Measurements from ENCODE around the gene RAI14. TPM values are rescaled to one million over a fixed set of nuclear protein-coding genes. Genes with fewer than 3 reads are reported as not detected.

The RAI14 gene
- 1 to 10 TPM in 1 of 2 donors, under 1 TPM in 1; 0.67 to 1.5 TPM for total RNA-seq

GRCh38 chr5:34656001-34656699 is at the start of gene RAI14:
RAI14 (plus strand) TSS chr5:34656328; CDS start chr5:34686920, 30,592 bp downstream.
- peaks cover 38% of the 10 kb centered on the region for H3K27me3 Mint-ChIP-seq (ENCODE audit: low read depth)
- peak; percentile 52 to 58 for ATAC-seq (replicated peaks in 1 of 2)
- peaks cover 0 to 6% of the 10 kb centered on the region in 2 donors for H3K36me3 Mint-ChIP-seq (ENCODE audit: insufficient read depth in 2 of 2)
- DNase-seq = peak; percentile 16 to 38
- peaks cover 22% of the 10 kb centered on the region for H3K4me1 Mint-ChIP-seq (ENCODE audit: low read depth)
- H3K9me3 Mint-ChIP-seq = no peaks in the 10 kb centered on the region
- peak within 1 kb of the TSS; percentile 44 for H3K27ac Mint-ChIP-seq
- H3K4me3 Mint-ChIP-seq = peak within 1 kb of the TSS; percentile 85 to 88

GRCh38 chr5:34608368-34608767 is 47.8 kb upstream of the RAI14 start:
- Mint-ChIP-seq H3K4me3 (no peak overlapping the region), H3K9me3 (no peaks in the 10 kb centered on the region), H3K27me3 (ENCODE audit: low read depth) (no peaks in the 10 kb centered on the region), H3K36me3 (ENCODE audit: insufficient read depth in 2 of 2) (no peaks in the 10 kb centered on the region), H3K4me1 (ENCODE audit: low read depth) (no peaks in the 10 kb centered on the region), H3K27ac (no peak overlapping the region)
- ATAC-seq (replicated peaks in 1 of 2) (no peak), DNase-seq (no peak)

- DNase-seq (no peak), ATAC-seq (replicated peaks in 1 of 2) (no peak)
- H3K27me3 Mint-ChIP-seq (ENCODE audit: low read depth) = no peaks in the 10 kb centered on the region
- H3K4me1 Mint-ChIP-seq (ENCODE audit: low read depth) = no peaks in the 10 kb centered on the region
- H3K36me3 Mint-ChIP-seq (ENCODE audit: insufficient read depth in 2 of 2) = no peaks in the 10 kb centered on the region
- H3K27ac Mint-ChIP-seq = no peak overlapping the region
- H3K4me3 Mint-ChIP-seq = no peak overlapping the region
- no peaks in the 10 kb centered on the region for H3K9me3 Mint-ChIP-seq
These were observed 47.1 kb upstream of the RAI14 start for GRCh38 chr5:34608859-34609648.

GRCh38 chr5:34609951-34610441 is 46.1 kb upstream of the RAI14 start:
- Mint-ChIP-seq H3K27ac (no peak overlapping the region), H3K36me3 (ENCODE audit: insufficient read depth in 2 of 2) (no peaks in the 10 kb centered on the region), H3K27me3 (ENCODE audit: low read depth) (no peaks in the 10 kb centered on the region), H3K4me3 (no peak overlapping the region), H3K4me1 (ENCODE audit: low read depth) (no peaks in the 10 kb centered on the region), H3K9me3 (no peaks in the 10 kb centered on the region)
- no peak for DNase-seq
- no peak for ATAC-seq (replicated peaks in 1 of 2)

- H3K27me3 Mint-ChIP-seq (ENCODE audit: low read depth) = no peaks in the 10 kb centered on the region
- H3K4me1 Mint-ChIP-seq (ENCODE audit: low read depth) = no peaks in the 10 kb centered on the region
- H3K27ac Mint-ChIP-seq = no peak overlapping the region
- no peak for ATAC-seq (replicated peaks in 1 of 2)
- no peaks in the 10 kb centered on the region for H3K36me3 Mint-ChIP-seq (ENCODE audit: insufficient read depth in 2 of 2)
- DNase-seq = no peak
- H3K4me3 Mint-ChIP-seq = no peak overlapping the region
- H3K9me3 Mint-ChIP-seq = no peaks in the 10 kb centered on the region
These were observed 45.6 kb upstream of the RAI14 start for GRCh38 chr5:34610546-34610945.

GRCh38 chr5:34611464-34612415 is 44.4 kb upstream of the RAI14 start:
- Mint-ChIP-seq H3K4me3 (no peak overlapping the region), H3K4me1 (ENCODE audit: low read depth) (no peaks in the 10 kb centered on the region), H3K36me3 (ENCODE audit: insufficient read depth in 2 of 2) (no peaks in the 10 kb centered on the region), H3K27ac (no peak overlapping the region), H3K9me3 (no peaks in the 10 kb centered on the region), H3K27me3 (ENCODE audit: low read depth) (no peaks in the 10 kb centered on the region)
- DNase-seq (no peak), ATAC-seq (replicated peaks in 1 of 2) (no peak)

GRCh38 chr5:34616651-34617050 is 39.5 kb upstream of the RAI14 start:
- Mint-ChIP-seq H3K27ac (no peak overlapping the region), H3K27me3 (ENCODE audit: low read depth) (peaks cover 15% of the 10 kb centered on the region), H3K4me3 (no peak overlapping the region), H3K36me3 (ENCODE audit: insufficient read depth in 2 of 2) (no peaks in the 10 kb centered on the region), H3K9me3 (no peaks in the 10 kb centered on the region), H3K4me1 (ENCODE audit: low read depth) (peaks cover 1% of the 10 kb centered on the region)
- no peak for DNase-seq
- ATAC-seq (replicated peaks in 1 of 2) = no peak

GRCh38 chr5:34618371-34619065 is 37.6 kb upstream of the RAI14 start:
- Mint-ChIP-seq H3K27me3 (ENCODE audit: low read depth) (peaks cover 15% of the 10 kb centered on the region), H3K4me3 (no peak overlapping the region), H3K36me3 (ENCODE audit: insufficient read depth in 2 of 2) (no peaks in the 10 kb centered on the region), H3K27ac (peak overlapping the region; percentile 24), H3K4me1 (ENCODE audit: low read depth) (peaks cover 11% of the 10 kb centered on the region), H3K9me3 (no peaks in the 10 kb centered on the region)
- ATAC-seq (replicated peaks in 1 of 2) (no peak), DNase-seq (no peak)

- no peaks in the 10 kb centered on the region for H3K9me3 Mint-ChIP-seq
- H3K4me1 Mint-ChIP-seq (ENCODE audit: low read depth) = peaks cover 11% of the 10 kb centered on the region
- no peak overlapping the region for H3K27ac Mint-ChIP-seq
- no peak overlapping the region for H3K4me3 Mint-ChIP-seq
- peaks cover 15% of the 10 kb centered on the region for H3K27me3 Mint-ChIP-seq (ENCODE audit: low read depth)
- no peaks in the 10 kb centered on the region for H3K36me3 Mint-ChIP-seq (ENCODE audit: insufficient read depth in 2 of 2)
- ATAC-seq (replicated peaks in 1 of 2) (no peak), DNase-seq (no peak)
These were observed 35.9 kb upstream of the RAI14 start for GRCh38 chr5:34620185-34620584.

- peaks cover 15% of the 10 kb centered on the region for H3K27me3 Mint-ChIP-seq (ENCODE audit: low read depth)
- DNase-seq = no peak
- no peak overlapping the region for H3K4me3 Mint-ChIP-seq
- H3K9me3 Mint-ChIP-seq = no peaks in the 10 kb centered on the region
- ATAC-seq (replicated peaks in 1 of 2) = no peak
- H3K36me3 Mint-ChIP-seq (ENCODE audit: insufficient read depth in 2 of 2) = no peaks in the 10 kb centered on the region
- no peak overlapping the region for H3K27ac Mint-ChIP-seq
- peaks cover 11% of the 10 kb centered on the region for H3K4me1 Mint-ChIP-seq (ENCODE audit: low read depth)
These were observed 34.6 kb upstream of the RAI14 start for GRCh38 chr5:34621277-34622097.

GRCh38 chr5:34622098-34622400 is 34.1 kb upstream of the RAI14 start:
- Mint-ChIP-seq H3K36me3 (ENCODE audit: insufficient read depth in 2 of 2) (no peaks in the 10 kb centered on the region), H3K9me3 (no peaks in the 10 kb centered on the region), H3K27me3 (ENCODE audit: low read depth) (peaks cover 15% of the 10 kb centered on the region), H3K27ac (peak overlapping the region; percentile 31), H3K4me1 (ENCODE audit: low read depth) (peaks cover 11% of the 10 kb centered on the region), H3K4me3 (no peak overlapping the region)
- no peak for DNase-seq
- ATAC-seq (replicated peaks in 1 of 2) = no peak

GRCh38 chr5:34624691-34625090 is 31.4 kb upstream of the RAI14 start:
- Mint-ChIP-seq H3K4me3 (no peak overlapping the region), H3K4me1 (ENCODE audit: low read depth) (peaks cover 11% of the 10 kb centered on the region), H3K9me3 (no peaks in the 10 kb centered on the region), H3K36me3 (ENCODE audit: insufficient read depth in 2 of 2) (no peaks in the 10 kb centered on the region), H3K27me3 (ENCODE audit: low read depth) (peaks cover 11% of the 10 kb centered on the region), H3K27ac (no peak overlapping the region)
- no peak for ATAC-seq (replicated peaks in 1 of 2)
- no peak for DNase-seq

All from activated T-cell treated with anti-CD3 and anti-CD28 coated beads, Interleukin-2, amount 50 U/mL, for 72 hours (primary cell).